Measurements from ENCODE around the gene SHMT2.

SHMT2 gene

GRCh38 chr12:57203201-57203600, 26.3 kb upstream of the SHMT2 start:
- no peak for TF ChIP-seq CSRNP3 (CRISPR knock-in tag; IDR thresholded peaks at IDR 0.05)
- TF ChIP-seq OSR1 (CRISPR knock-in tag; IDR thresholded peaks at IDR 0.05) = no peak
- no peak for TF ChIP-seq PPARA (CRISPR knock-in tag; IDR thresholded peaks at IDR 0.05; ENCODE audit: borderline replicate concordance)
- no peak for TF ChIP-seq SNAI2 (CRISPR knock-in tag; IDR thresholded peaks at IDR 0.05)
- TF ChIP-seq ZNF70 (CRISPR knock-in tag; IDR thresholded peaks at IDR 0.05) = no peak
- no peak for TF ChIP-seq TSHZ2 (CRISPR knock-in tag; IDR thresholded peaks at IDR 0.05)
- no peak for TF ChIP-seq POU6F1 (CRISPR knock-in tag; IDR thresholded peaks at IDR 0.05; ENCODE audit: borderline replicate concordance, low read depth)
- no peak for TF ChIP-seq ARNTL (CRISPR knock-in tag; IDR thresholded peaks at IDR 0.05; ENCODE audit: borderline replicate concordance, low read depth)
- no peak for TF ChIP-seq ZNF565 (CRISPR knock-in tag; conservative IDR thresholded peaks at IDR 0.05; ENCODE audit: low read depth)
- TF ChIP-seq TOX (CRISPR knock-in tag; IDR thresholded peaks at IDR 0.05; ENCODE audit: borderline replicate concordance) = no peak
- TF ChIP-seq ZFP3 (CRISPR knock-in tag; IDR thresholded peaks at IDR 0.05) = no peak
- TF ChIP-seq GLIS3 (CRISPR knock-in tag; IDR thresholded peaks at IDR 0.05) = no peak
- no peak for TF ChIP-seq CREB5 (CRISPR knock-in tag; IDR thresholded peaks at IDR 0.05; ENCODE audit: low read depth)
- TF ChIP-seq ZFP30 (CRISPR knock-in tag; IDR thresholded peaks at IDR 0.05) = no peak
- no peak for TF ChIP-seq ZNF8 (CRISPR knock-in tag; IDR thresholded peaks at IDR 0.05)
- no peak for ATAC-seq

- ATAC-seq = no peak
- no peak for TF ChIP-seq ISL1 (CRISPR knock-in tag; IDR thresholded peaks at IDR 0.05)
- no peak for TF ChIP-seq ARNTL (CRISPR knock-in tag; IDR thresholded peaks at IDR 0.05; ENCODE audit: borderline replicate concordance, low read depth)
- no peak for TF ChIP-seq POU6F1 (CRISPR knock-in tag; IDR thresholded peaks at IDR 0.05; ENCODE audit: borderline replicate concordance, low read depth)
- no peak for TF ChIP-seq ZNF8 (CRISPR knock-in tag; IDR thresholded peaks at IDR 0.05)
- TF ChIP-seq TCF4 (CRISPR knock-in tag; IDR thresholded peaks at IDR 0.05; ENCODE audit: borderline replicate concordance) = no peak
- TF ChIP-seq ZFP3 (CRISPR knock-in tag; IDR thresholded peaks at IDR 0.05) = no peak
- TF ChIP-seq ZC3H10 (CRISPR knock-in tag; IDR thresholded peaks at IDR 0.05) = no peak
- no peak for TF ChIP-seq OSR1 (CRISPR knock-in tag; IDR thresholded peaks at IDR 0.05)
- TF ChIP-seq ZNF70 (CRISPR knock-in tag; IDR thresholded peaks at IDR 0.05) = no peak
- no peak for TF ChIP-seq ZNF565 (CRISPR knock-in tag; conservative IDR thresholded peaks at IDR 0.05; ENCODE audit: low read depth)
These were observed 25.7 kb upstream of the SHMT2 start for GRCh38 chr12:57203791-57204190.

DNA sequence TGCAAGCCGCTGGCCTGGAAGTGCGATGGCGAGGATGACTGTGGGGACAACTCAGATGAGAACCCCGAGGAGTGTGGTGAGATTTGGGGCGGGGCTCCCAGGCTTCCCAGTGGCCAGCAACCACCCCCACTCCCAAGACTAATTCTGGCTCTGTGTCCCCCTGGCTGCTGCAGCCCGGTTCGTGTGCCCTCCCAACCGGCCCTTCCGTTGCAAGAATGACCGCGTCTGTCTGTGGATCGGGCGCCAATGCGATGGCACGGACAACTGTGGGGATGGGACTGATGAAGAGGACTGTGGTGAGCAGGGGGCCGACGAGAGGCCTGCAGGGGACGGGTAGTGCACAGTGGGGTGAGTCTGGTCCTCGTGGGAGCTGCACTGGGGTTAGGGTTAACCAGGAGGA, 25.1 kb upstream of the SHMT2 start:
- ATAC-seq = no peak
- TF ChIP-seq TCF4 (CRISPR knock-in tag; IDR thresholded peaks at IDR 0.05; ENCODE audit: borderline replicate concordance) (no peak), ISL1 (CRISPR knock-in tag; IDR thresholded peaks at IDR 0.05) (no peak), ZFP3 (CRISPR knock-in tag; IDR thresholded peaks at IDR 0.05) (no peak), ESRRG (CRISPR knock-in tag; IDR thresholded peaks at IDR 0.05) (no peak), BACH2 (CRISPR knock-in tag; IDR thresholded peaks at IDR 0.05; ENCODE audit: borderline replicate concordance) (no peak), SNAI2 (CRISPR knock-in tag; IDR thresholded peaks at IDR 0.05) (no peak), CREB5 (CRISPR knock-in tag; IDR thresholded peaks at IDR 0.05; ENCODE audit: low read depth) (no peak), OSR1 (CRISPR knock-in tag; IDR thresholded peaks at IDR 0.05) (no peak), POU6F1 (CRISPR knock-in tag; IDR thresholded peaks at IDR 0.05; ENCODE audit: borderline replicate concordance, low read depth) (no peak), ZNF8 (CRISPR knock-in tag; IDR thresholded peaks at IDR 0.05) (no peak), TOX (CRISPR knock-in tag; IDR thresholded peaks at IDR 0.05; ENCODE audit: borderline replicate concordance) (no peak), TSHZ2 (CRISPR knock-in tag; IDR thresholded peaks at IDR 0.05) (no peak), RARB (CRISPR knock-in tag; IDR thresholded peaks at IDR 0.05) (no peak), PPARA (CRISPR knock-in tag; IDR thresholded peaks at IDR 0.05; ENCODE audit: borderline replicate concordance) (no peak), ZC3H10 (CRISPR knock-in tag; IDR thresholded peaks at IDR 0.05) (no peak), ZNF70 (CRISPR knock-in tag; IDR thresholded peaks at IDR 0.05) (no peak)
